ENCODE results near the gene GPRC5A. TPM values are rescaled to one million over a fixed set of nuclear protein-coding genes. Genes with fewer than 3 reads are reported as not detected.
A peak's percentile ranks its signal among the peaks of the same experiment; 100 is the strongest.

GPRC5A gene
- total and polyA plus RNA-seq, 2 donors = 8.5 to 12.1 TPM

GRCh38 chr12:12877153-12877768, 14.1 kb upstream of the GPRC5A start:
- Histone ChIP-seq H3K36me3 (ENCODE audit: insufficient read depth) (no peaks in the 10 kb centered on the region), H3K4me1 (ENCODE audit: insufficient read depth) (no peaks in the 10 kb centered on the region), H3K4me3 (ENCODE audit: low read depth, low read length) (no peak overlapping the region), H3K27ac (ENCODE audit: low read depth) (no peak overlapping the region)
- DNase-seq (ENCODE audit: extremely low spot score) = no peak
- 77% methylated on average over 5 of the region's 5 CpGs for WGBS

GRCh38 chr12:12877781-12878455, 13.4 kb upstream of the GPRC5A start:
- 74% methylated on average over 9 of the region's 9 CpGs for WGBS

GRCh38 chr12:12880537-12880936, 10.8 kb upstream of the GPRC5A start:
- H3K4me1 ChIP-seq (ENCODE audit: insufficient read depth) = no peaks in the 10 kb centered on the region
- H3K4me3 ChIP-seq (ENCODE audit: low read depth, low read length) = no peak overlapping the region
- no peaks in the 10 kb centered on the region for H3K36me3 ChIP-seq (ENCODE audit: insufficient read depth)
- no peak overlapping the region for H3K27ac ChIP-seq (ENCODE audit: low read depth)
- 86% methylated on average over 6 of the region's 6 CpGs for WGBS
- DNase-seq (ENCODE audit: extremely low spot score) = no peak

More at GRCh38 chr12:12877781-12878455, 13.4 kb upstream of the GPRC5A start:
- H3K36me3 ChIP-seq (ENCODE audit: insufficient read depth) = no peaks in the 10 kb centered on the region
- no peak for DNase-seq (ENCODE audit: extremely low spot score)
- no peaks in the 10 kb centered on the region for H3K4me1 ChIP-seq (ENCODE audit: insufficient read depth)
- H3K27ac ChIP-seq (ENCODE audit: low read depth) = no peak overlapping the region
- no peak overlapping the region for H3K4me3 ChIP-seq (ENCODE audit: low read depth, low read length)

GRCh38 chr12:12881151-12881909, 10.0 kb upstream of the GPRC5A start:
- WGBS = 77% methylated on average over 11 of the region's 11 CpGs
- Histone ChIP-seq H3K27ac (ENCODE audit: low read depth) (no peak overlapping the region), H3K4me1 (ENCODE audit: insufficient read depth) (no peaks in the 10 kb centered on the region), H3K4me3 (ENCODE audit: low read depth, low read length) (no peak overlapping the region), H3K36me3 (ENCODE audit: insufficient read depth) (no peaks in the 10 kb centered on the region)
- DNase-seq (ENCODE audit: extremely low spot score) = no peak

GRCh38 chr12:12882288-12882687, 9.1 kb upstream of the GPRC5A start:
- Histone ChIP-seq H3K27ac (ENCODE audit: low read depth) (no peak overlapping the region), H3K36me3 (ENCODE audit: insufficient read depth) (no peaks in the 10 kb centered on the region), H3K4me1 (ENCODE audit: insufficient read depth) (no peaks in the 10 kb centered on the region), H3K4me3 (ENCODE audit: low read depth, low read length) (no peak overlapping the region)
- DNase-seq (ENCODE audit: extremely low spot score) = no peak
- WGBS = 96% methylated on average over 5 of the region's 5 CpGs

- 76% methylated on average over 6 of the region's 6 CpGs for WGBS
- Histone ChIP-seq H3K27ac (ENCODE audit: low read depth) (no peak overlapping the region), H3K36me3 (ENCODE audit: insufficient read depth) (no peaks in the 10 kb centered on the region), H3K4me1 (ENCODE audit: insufficient read depth) (no peaks in the 10 kb centered on the region), H3K4me3 (ENCODE audit: low read depth, low read length) (no peak overlapping the region)
- no peak for DNase-seq (ENCODE audit: extremely low spot score)
Observed at GRCh38 chr12:12883369-12884001, 7.9 kb upstream of the GPRC5A start.

- H3K36me3 ChIP-seq (ENCODE audit: insufficient read depth) = no peaks in the 10 kb centered on the region
- DNase-seq (ENCODE audit: extremely low spot score) = no peak
- H3K4me3 ChIP-seq (ENCODE audit: low read depth, low read length) = no peak overlapping the region
- 50% methylated on average over 14 of the region's 14 CpGs for WGBS
- no peaks in the 10 kb centered on the region for H3K4me1 ChIP-seq (ENCODE audit: insufficient read depth)
- no peak overlapping the region for H3K27ac ChIP-seq (ENCODE audit: low read depth)
Observed at GRCh38 chr12:12885096-12885792, 6.1 kb upstream of the GPRC5A start.

GRCh38 chr12:12887471-12887870, 3.9 kb upstream of the GPRC5A start:
- Histone ChIP-seq H3K4me3 (ENCODE audit: low read depth, low read length) (no peak overlapping the region), H3K36me3 (ENCODE audit: insufficient read depth) (no peaks in the 10 kb centered on the region), H3K27ac (ENCODE audit: low read depth) (no peak overlapping the region), H3K4me1 (ENCODE audit: insufficient read depth) (no peaks in the 10 kb centered on the region)
- DNase-seq (ENCODE audit: extremely low spot score) = no peak
- 66% methylated on average over 7 of the region's 7 CpGs for WGBS

GRCh38 chr12:12889701-12890100, 1.7 kb upstream of the GPRC5A start:
- DNase-seq (ENCODE audit: extremely low spot score) = no peak
- no peaks in the 10 kb centered on the region for H3K36me3 ChIP-seq (ENCODE audit: insufficient read depth)
- 97% methylated on average over 5 of the region's 5 CpGs for whole genome bisulfite sequencing
- no peak overlapping the region for H3K27ac ChIP-seq (ENCODE audit: low read depth)
- no peaks in the 10 kb centered on the region for H3K4me1 ChIP-seq (ENCODE audit: insufficient read depth)
- no peak overlapping the region for H3K4me3 ChIP-seq (ENCODE audit: low read depth, low read length)

GRCh38 chr12:12890543-12891079, 751 bp upstream of the GPRC5A start:
- H3K4me3 ChIP-seq (ENCODE audit: low read depth, low read length) = peak overlapping the region; percentile 29
- H3K36me3 ChIP-seq (ENCODE audit: insufficient read depth) = no peaks in the 10 kb centered on the region
- DNase-seq (ENCODE audit: extremely low spot score) = no peak
- no peaks in the 10 kb centered on the region for H3K4me1 ChIP-seq (ENCODE audit: insufficient read depth)
- 11% methylated on average over 16 of the region's 16 CpGs for WGBS
- peak overlapping the region; percentile 82 for H3K27ac ChIP-seq (ENCODE audit: low read depth)

- Histone ChIP-seq H3K27ac (ENCODE audit: low read depth) (peak overlapping the region; percentile 61), H3K36me3 (ENCODE audit: insufficient read depth) (no peaks in the 10 kb centered on the region), H3K4me1 (ENCODE audit: insufficient read depth) (no peaks in the 10 kb centered on the region), H3K4me3 (ENCODE audit: low read depth, low read length) (peak overlapping the region; percentile 29)
- DNase-seq (ENCODE audit: extremely low spot score) = no peak
- 38% methylated on average over 7 of the region's 7 CpGs for WGBS
Observed at GRCh38 chr12:12891881-12892355, 556 bp downstream of the GPRC5A start.

- 71% methylated on average over 10 of the region's 10 CpGs for WGBS
- no peak for DNase-seq (ENCODE audit: extremely low spot score)
- Histone ChIP-seq H3K36me3 (ENCODE audit: insufficient read depth) (no peaks in the 10 kb centered on the region), H3K4me1 (ENCODE audit: insufficient read depth) (no peaks in the 10 kb centered on the region), H3K4me3 (ENCODE audit: low read depth, low read length) (no peak overlapping the region), H3K27ac (ENCODE audit: low read depth) (no peak overlapping the region)
Observed at GRCh38 chr12:12892681-12893141, 1.3 kb downstream of the GPRC5A start.

- 96% methylated on average over 5 of the region's 5 CpGs for WGBS
- H3K36me3 ChIP-seq (ENCODE audit: insufficient read depth) = no peaks in the 10 kb centered on the region
- H3K4me1 ChIP-seq (ENCODE audit: insufficient read depth) = no peaks in the 10 kb centered on the region
- no peak overlapping the region for H3K27ac ChIP-seq (ENCODE audit: low read depth)
- no peak for DNase-seq (ENCODE audit: extremely low spot score)
- no peak overlapping the region for H3K4me3 ChIP-seq (ENCODE audit: low read depth, low read length)
Observed at GRCh38 chr12:12893438-12893837, 2.1 kb downstream of the GPRC5A start.

Measured in urinary bladder (tissue), 4 donors.